ENCODE measurements around the gene SMARCA5. TPM values are rescaled to one million over a fixed set of nuclear protein-coding genes. Genes with fewer than 3 reads are reported as not detected.

The SMARCA5 gene
- total and polyA plus RNA-seq, 9 of the 15 experiments (the other 6 are each of a cell fraction or from before 2014, with no cell fraction given) = 21.6 to 57.8 (median 34.6) TPM

DNA sequence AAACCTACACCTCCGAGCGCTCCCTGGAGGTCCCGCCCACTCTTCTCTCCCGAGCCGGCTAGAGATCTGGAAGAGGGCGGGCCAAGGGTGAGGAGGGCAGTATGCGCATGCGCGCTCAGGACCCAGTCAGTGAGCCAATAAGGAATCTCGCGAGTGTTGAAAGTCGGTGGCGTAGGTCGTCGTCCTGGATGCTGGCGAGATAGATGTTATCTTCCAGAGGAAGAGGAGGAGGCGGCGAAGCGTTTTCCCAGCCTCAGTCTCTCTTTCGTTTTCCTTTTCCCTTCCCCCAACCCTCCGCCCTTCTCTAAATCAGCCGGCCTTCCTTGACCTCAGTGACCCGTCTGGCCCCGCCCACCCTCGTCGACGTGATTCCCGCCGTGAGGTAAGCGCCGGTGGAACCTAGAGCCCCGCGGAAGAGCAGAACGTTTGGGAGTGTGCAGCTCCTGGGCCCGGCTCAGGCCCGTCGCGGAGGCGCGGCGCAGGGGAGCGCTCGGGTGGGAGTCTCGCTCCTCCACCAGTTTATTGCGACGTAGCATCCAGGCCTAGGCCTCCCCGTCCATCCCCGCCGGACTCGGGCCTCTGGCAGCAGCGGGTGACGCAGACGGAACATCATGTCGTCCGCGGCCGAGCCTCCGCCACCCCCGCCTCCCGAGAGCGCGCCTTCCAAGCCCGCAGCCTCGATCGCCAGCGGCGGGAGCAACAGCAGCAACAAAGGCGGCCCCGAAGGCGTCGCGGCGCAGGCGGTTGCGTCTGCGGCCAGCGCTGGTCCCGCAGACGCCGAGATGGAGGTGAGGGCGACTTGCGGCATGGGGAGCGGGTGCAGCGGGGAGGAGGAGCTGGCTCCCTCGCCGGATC is at the start of gene SMARCA5 (continued):
- TF ChIP-seq ETV1 (tag; conservative IDR thresholded peaks at IDR 0.05; ENCODE audit: low read depth) (no peak; the same call in 1 of the 2 replicates), ZNF785 (CRISPR knock-in tag; IDR thresholded peaks at IDR 0.05) (no peak), HLTF (IDR thresholded peaks at IDR 0.05) (no peak), ELF1 (tag; IDR thresholded peaks at IDR 0.05) (no peak), CXXC5 (CRISPR knock-in tag; IDR thresholded peaks at IDR 0.05) (peak; percentile 78), POLR2B (IDR thresholded peaks at IDR 0.05; ENCODE audit: low read depth, partially characterized antibody) (peak; percentile 57), ZNF445 (CRISPR knock-in tag; IDR thresholded peaks at IDR 0.05; ENCODE audit: low read depth) (no peak), MCM2 (IDR thresholded peaks at IDR 0.05; ENCODE audit: low read depth) (no peak), ELF2 (CRISPR knock-in tag; IDR thresholded peaks at IDR 0.05) (no peak), RHOXF2B (CRISPR knock-in tag; conservative IDR thresholded peaks at IDR 0.05) (no peak), NCOA4 (IDR thresholded peaks at IDR 0.05; ENCODE audit: partially characterized antibody) (no peak), ZNF239 (CRISPR knock-in tag; IDR thresholded peaks at IDR 0.05) (no peak), KDM4B (IDR thresholded peaks at IDR 0.05; ENCODE audit: borderline replicate concordance in 2 of 2, low read depth in 1 of 2) (peak in 1 of 2 experiments; percentile 69; a peak in 1 of 4 replicates), MEIS2 (IDR thresholded peaks at IDR 0.05; ENCODE audit: partially characterized antibody) (peak; percentile 78), SAFB (IDR thresholded peaks at IDR 0.05; ENCODE audit: borderline replicate concordance, low read depth, low read length) (peak; percentile 19; the same call in 1 of the 2 replicates), ZNF41 (CRISPR knock-in tag; conservative IDR thresholded peaks at IDR 0.05) (no peak)
- TF ChIP-seq, protein P1, sequence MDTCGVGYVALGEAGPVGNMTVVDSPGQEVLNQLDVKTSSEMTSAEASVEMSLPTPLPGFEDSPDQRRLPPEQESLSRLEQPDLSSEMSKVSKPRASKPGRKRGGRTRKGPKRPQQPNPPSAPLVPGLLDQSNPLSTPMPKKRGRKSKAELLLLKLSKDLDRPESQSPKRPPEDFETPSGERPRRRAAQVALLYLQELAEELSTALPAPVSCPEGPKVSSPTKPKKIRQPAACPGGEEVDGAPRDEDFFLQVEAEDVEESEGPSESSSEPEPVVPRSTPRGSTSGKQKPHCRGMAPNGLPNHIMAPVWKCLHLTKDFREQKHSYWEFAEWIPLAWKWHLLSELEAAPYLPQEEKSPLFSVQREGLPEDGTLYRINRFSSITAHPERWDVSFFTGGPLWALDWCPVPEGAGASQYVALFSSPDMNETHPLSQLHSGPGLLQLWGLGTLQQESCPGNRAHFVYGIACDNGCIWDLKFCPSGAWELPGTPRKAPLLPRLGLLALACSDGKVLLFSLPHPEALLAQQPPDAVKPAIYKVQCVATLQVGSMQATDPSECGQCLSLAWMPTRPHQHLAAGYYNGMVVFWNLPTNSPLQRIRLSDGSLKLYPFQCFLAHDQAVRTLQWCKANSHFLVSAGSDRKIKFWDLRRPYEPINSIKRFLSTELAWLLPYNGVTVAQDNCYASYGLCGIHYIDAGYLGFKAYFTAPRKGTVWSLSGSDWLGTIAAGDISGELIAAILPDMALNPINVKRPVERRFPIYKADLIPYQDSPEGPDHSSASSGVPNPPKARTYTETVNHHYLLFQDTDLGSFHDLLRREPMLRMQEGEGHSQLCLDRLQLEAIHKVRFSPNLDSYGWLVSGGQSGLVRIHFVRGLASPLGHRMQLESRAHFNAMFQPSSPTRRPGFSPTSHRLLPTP (IDR thresholded peaks at IDR 0.05; ENCODE audit: borderline replicate concordance, extremely low read depth, insufficient read length) = no peak
- TF ChIP-seq, protein P2, sequence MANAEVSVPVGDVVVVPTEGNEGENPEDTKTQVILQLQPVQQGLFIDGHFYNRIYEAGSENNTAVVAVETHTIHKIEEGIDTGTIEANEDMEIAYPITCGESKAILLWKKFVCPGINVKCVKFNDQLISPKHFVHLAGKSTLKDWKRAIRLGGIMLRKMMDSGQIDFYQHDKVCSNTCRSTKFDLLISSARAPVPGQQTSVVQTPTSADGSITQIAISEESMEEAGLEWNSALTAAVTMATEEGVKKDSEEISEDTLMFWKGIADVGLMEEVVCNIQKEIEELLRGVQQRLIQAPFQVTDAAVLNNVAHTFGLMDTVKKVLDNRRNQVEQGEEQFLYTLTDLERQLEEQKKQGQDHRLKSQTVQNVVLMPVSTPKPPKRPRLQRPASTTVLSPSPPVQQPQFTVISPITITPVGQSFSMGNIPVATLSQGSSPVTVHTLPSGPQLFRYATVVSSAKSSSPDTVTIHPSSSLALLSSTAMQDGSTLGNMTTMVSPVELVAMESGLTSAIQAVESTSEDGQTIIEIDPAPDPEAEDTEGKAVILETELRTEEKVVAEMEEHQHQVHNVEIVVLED (CRISPR knock-in tag; IDR thresholded peaks at IDR 0.05) = peak; percentile 35
- TF ChIP-seq, protein P3, sequence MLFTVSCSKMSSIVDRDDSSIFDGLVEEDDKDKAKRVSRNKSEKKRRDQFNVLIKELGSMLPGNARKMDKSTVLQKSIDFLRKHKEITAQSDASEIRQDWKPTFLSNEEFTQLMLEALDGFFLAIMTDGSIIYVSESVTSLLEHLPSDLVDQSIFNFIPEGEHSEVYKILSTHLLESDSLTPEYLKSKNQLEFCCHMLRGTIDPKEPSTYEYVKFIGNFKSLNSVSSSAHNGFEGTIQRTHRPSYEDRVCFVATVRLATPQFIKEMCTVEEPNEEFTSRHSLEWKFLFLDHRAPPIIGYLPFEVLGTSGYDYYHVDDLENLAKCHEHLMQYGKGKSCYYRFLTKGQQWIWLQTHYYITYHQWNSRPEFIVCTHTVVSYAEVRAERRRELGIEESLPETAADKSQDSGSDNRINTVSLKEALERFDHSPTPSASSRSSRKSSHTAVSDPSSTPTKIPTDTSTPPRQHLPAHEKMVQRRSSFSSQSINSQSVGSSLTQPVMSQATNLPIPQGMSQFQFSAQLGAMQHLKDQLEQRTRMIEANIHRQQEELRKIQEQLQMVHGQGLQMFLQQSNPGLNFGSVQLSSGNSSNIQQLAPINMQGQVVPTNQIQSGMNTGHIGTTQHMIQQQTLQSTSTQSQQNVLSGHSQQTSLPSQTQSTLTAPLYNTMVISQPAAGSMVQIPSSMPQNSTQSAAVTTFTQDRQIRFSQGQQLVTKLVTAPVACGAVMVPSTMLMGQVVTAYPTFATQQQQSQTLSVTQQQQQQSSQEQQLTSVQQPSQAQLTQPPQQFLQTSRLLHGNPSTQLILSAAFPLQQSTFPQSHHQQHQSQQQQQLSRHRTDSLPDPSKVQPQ (CRISPR knock-in tag; IDR thresholded peaks at IDR 0.05; ENCODE audit: borderline replicate concordance) = no peak
- TF ChIP-seq, protein P4, sequence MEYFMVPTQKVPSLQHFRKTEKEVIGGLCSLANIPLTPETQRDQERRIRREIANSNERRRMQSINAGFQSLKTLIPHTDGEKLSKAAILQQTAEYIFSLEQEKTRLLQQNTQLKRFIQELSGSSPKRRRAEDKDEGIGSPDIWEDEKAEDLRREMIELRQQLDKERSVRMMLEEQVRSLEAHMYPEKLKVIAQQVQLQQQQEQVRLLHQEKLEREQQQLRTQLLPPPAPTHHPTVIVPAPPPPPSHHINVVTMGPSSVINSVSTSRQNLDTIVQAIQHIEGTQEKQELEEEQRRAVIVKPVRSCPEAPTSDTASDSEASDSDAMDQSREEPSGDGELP (CRISPR knock-in tag; IDR thresholded peaks at IDR 0.05; ENCODE audit: borderline replicate concordance) = peak; percentile 85; the same call in 1 of the 2 replicates

Data from K562 (cell line).